HuH-7.5 (cell line): ENCODE measurements around the gene MRPL42.

ENCODE experiments used
- DNase-seq: peaks from one replicate; pipeline ENCODE4 v3.0.0; 2011; ENCODE audit warnings: low spot score

Gene MRPL42

DNA sequence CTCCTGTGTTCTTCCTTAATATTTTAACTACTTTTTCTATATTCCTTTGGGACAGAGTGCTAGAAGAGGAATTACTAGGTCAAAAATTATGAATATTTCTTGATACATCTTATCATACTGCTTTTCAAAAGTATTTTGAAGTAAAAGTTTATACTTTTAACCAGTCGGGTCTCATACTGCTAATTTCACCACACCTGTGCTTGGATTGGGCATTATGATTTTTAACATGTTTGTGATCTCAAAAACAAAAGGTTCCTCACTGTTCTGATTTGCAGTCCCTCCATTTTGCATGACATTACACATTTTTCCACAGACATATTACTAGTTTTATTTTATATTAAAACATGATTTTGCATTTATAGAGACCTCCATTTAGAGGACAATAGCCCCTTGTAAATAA is 32.9 kb downstream of the MRPL42 start:
- no peak for DNase-seq

DNA sequence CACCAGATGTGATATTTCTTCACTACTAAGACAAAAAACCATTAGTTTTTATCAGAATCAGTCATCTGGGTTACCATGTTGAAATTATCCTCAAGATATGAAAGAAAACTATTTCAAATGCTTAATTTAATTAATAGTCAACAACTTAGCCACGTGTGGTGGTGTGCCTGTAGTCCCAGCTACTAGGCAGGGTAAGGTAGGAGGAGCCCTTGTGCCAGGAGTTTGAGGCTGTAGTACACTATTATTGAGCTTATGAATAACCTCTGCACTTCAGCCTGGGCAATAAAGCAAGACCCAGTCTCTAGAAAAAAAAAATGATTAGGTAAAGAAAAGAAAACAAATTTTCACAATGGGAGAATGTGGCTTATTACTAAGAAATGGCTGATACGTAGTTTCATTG is 33.4 kb downstream of the MRPL42 start:
- no peak for DNase-seq

DNA sequence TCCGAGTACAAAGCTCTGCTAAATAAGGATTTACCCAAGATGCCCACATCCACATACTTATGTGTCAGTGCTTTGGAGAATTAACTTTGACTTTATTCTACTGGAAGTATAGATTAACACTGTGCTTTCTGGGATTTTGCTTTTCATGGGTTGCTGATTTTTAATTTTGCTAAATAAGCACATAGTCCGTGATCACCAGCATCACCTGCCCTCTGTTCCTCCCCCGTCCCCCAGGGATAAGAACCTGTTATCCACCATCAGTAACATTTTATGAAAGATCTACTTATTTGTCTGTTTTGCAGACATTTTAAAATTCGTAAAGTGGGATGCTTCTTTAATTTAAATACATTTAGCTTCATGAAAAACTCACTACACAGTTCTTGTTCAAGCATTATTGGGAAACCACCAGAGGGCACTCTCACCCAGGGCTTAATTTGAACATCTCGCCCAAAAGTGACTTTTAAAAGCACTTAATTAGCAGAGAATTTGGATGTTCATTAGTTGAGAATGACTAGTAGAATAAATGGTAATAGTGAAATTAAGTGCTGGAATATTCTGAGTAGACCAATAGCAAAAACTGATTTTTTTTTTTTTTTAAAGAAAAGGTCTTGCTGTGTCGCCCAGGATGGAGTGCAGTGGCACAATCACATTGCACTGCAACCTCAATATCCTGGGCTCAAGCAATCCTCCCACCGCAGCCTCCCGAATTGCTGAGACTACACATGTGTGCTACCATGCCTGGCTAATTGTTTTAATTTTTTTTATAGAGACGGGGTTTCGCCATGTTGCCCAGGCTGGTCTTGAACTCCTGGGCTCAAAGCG is 35.7 kb downstream of the MRPL42 start:
- DNase-seq: no peak

GRCh38 chr12:93507165-93507564 is 39.9 kb downstream of the MRPL42 start:
- no peak for DNase-seq

- DNase-seq: no peak
Observed at GRCh38 chr12:93509506-93509905, 42.2 kb downstream of the MRPL42 start.

DNA sequence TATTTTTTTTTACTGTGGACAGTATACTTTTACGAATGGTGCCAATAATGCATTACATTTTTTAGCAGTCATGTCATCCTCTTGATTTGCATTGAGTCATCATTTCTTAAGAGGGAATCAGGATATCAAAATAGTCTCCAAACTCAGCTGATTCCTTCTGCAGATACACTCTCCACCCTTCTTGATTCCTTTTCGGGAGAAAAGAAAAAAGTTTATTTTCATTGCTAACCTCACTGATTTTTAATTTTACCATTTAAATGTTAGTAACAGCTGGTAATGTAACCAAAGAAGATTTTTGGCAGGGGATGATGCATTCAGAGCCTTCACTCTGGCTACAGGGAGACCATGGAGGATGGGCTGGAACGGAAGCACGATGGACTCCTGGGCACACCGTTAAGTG is 47.5 kb downstream of the MRPL42 start:
- no peak for DNase-seq

DNA sequence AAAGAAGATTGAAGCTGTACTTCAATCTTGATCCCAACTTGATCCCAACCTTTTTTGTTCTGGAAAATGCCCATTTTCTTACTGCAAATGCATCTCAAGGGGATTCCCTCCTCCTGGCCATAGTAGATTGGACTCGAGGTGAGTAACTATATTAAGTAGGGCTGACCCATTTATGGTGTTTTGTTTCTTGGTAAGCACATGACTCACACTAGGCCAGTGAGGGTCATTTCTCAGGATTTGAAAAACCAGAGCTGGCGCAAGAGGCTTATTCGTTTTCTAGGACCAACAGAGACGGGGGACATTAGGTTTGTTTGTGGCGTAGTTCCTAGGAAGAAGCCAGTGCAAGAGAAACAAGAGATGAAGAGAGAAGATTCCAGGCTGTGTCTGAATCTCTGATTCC is 51.4 kb downstream of the MRPL42 start:
- DNase-seq: no peak

DNA sequence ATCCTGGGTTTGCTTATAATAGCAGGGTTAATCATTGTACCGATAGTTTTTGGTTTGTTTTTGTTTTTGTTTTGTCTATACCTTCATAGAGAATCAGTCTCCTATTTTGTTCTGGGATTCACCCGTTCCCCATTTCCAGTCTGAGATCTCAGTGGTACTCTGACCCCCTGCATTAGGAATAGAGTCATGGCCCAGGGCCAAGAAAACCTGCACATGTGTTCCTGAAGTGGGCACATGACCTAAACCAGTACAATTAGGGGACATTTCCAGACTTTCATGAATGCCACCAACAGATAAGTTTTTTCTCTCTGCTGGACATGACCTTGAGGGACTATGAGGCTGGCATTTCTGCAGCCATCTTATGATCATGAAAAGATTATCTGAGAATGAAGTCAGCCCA is 52.5 kb downstream of the MRPL42 start:
- no peak for DNase-seq

DNA sequence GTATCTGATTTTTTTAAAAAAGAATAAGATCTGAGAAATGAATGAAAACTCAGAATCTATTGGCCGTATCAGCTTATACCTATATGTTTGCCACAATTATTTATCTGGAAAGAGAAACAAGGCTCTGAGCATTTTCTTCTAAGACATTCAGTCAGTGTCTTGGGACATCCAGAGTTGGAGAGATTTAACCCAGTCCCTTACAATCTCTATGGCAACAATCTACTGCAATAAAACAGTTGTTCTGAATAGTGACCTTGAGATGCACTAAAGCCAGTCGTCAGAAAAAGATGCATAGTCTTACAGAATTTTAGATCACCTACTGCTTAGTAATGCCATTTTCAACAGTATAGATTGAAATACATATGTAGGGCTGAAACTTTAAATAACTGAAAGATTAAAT is 53.1 kb downstream of the MRPL42 start:
- no peak for DNase-seq

GRCh38 chr12:93521225-93522080 is 54.1 kb downstream of the MRPL42 start:
- no peak for DNase-seq

GRCh38 chr12:93524386-93525133 is 57.2 kb downstream of the MRPL42 start:
- no peak for DNase-seq

GRCh38 chr12:93526786-93527428 is 59.6 kb downstream of the MRPL42 start:
- DNase-seq: no peak

- DNase-seq: no peak
Observed at GRCh38 chr12:93530358-93530757, 63.0 kb downstream of the MRPL42 start.

DNA sequence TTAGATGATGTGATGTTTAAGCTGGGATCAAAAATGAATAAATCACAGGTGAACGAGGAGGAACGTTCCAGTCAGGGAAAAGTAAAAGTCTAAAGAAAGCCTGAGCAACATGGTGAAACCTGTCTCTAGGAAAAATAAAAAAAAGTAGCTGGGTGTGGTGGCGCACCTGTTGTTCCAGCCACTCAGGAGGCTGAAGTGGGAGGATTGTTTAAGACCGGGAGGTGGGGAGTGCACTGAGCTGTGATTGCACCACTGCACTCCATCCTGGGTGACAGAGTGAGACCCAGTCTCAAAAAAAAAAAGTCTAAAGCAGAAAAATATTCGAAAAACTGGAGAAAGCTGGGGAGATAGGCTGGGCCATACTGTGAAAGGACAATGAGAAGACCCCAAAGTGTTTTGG is 66.0 kb downstream of the MRPL42 start:
- no peak for DNase-seq

DNA sequence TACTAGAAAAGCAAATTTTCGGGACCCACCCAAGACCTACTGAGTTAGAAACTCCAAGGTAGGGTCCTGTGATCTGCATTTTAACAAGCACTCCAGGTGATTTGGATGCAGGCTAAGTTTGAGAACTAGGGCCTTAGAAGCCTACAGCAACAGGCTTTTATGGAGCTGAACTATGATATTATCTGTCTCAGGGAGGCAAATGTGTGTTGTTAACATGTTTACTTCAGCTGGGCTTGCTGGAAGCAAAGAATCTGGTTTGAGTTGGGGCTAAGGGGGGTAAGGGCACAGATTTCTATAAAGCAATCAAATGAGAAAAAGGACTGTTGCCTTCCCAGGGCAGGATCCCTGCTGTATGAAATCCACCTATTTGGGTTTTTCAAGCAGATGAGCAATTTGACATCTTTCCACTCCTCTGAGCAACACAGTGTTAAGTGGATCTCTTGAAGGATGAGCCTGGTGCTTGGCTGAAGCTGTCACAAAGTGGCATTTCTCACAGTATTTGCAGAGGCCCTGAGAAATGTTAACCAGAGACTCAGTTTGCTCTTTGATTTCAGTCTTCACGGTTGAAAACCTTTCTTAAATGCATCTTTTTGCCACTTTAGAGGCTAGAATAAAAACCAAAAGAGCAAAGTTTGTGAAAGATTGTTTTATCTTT is 68.9 kb downstream of the MRPL42 start:
- DNase-seq: no peak

DNA sequence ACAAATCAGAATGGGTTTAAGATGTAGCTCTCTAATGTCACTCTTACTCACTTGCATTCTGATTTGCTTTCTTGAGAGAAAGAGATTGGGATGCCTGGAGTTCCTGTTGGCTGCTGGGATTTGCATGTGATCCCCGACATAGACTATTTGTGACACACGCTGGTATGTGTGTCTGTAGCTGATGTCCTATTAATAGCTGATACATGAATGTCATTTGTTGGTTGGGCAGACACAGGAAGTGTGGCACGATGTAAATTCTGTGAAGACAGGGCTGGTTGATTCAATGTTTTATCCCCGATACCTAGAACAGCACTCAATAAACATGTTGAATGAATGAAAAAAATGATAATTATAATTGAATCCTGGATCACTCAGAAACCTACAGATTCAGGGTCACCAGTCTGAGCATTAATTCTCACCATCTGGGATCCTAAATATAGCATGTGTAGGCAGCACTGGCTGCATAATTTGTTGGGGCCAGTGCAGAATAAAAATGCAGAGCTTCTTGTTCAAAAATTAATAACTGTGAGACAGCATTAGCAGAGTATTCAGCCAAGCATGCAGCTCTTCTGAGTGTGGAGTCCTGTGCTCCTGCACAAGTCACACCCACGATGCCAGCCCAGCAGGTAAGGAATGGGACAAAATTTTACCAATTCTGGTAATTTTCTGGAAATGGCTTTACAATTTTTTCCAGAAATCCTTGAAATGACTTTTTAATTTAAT is 69.6 kb downstream of the MRPL42 start:
- DNase-seq: no peak

- no peak for DNase-seq
Observed at GRCh38 chr12:93537769-93538168, 70.5 kb downstream of the MRPL42 start.

- no peak for DNase-seq
Observed at GRCh38 chr12:93539821-93540220, 72.5 kb downstream of the MRPL42 start.

GRCh38 chr12:93540466-93540865 is 73.2 kb downstream of the MRPL42 start:
- no peak for DNase-seq

- no peak for DNase-seq
Observed at GRCh38 chr12:93541578-93542225, 74.4 kb downstream of the MRPL42 start.
